Measurements from ENCODE around the gene POPDC3.

The POPDC3 gene

GRCh38 chr6:105199711-105200110, 19.9 kb upstream of the POPDC3 start:
- TF ChIP-seq, protein P1, sequence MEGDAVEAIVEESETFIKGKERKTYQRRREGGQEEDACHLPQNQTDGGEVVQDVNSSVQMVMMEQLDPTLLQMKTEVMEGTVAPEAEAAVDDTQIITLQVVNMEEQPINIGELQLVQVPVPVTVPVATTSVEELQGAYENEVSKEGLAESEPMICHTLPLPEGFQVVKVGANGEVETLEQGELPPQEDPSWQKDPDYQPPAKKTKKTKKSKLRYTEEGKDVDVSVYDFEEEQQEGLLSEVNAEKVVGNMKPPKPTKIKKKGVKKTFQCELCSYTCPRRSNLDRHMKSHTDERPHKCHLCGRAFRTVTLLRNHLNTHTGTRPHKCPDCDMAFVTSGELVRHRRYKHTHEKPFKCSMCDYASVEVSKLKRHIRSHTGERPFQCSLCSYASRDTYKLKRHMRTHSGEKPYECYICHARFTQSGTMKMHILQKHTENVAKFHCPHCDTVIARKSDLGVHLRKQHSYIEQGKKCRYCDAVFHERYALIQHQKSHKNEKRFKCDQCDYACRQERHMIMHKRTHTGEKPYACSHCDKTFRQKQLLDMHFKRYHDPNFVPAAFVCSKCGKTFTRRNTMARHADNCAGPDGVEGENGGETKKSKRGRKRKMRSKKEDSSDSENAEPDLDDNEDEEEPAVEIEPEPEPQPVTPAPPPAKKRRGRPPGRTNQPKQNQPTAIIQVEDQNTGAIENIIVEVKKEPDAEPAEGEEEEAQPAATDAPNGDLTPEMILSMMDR (IDR thresholded peaks at IDR 0.05; ENCODE audit: control insufficient read depth, insufficient read depth, low read depth, low read length, missing control alignments): no peak
- H3K4me3 ChIP-seq (ENCODE audit: control insufficient read depth, low read depth, low read length): no peak overlapping the region
- DNase-seq (ENCODE audit: low read depth): no peak

DNA sequence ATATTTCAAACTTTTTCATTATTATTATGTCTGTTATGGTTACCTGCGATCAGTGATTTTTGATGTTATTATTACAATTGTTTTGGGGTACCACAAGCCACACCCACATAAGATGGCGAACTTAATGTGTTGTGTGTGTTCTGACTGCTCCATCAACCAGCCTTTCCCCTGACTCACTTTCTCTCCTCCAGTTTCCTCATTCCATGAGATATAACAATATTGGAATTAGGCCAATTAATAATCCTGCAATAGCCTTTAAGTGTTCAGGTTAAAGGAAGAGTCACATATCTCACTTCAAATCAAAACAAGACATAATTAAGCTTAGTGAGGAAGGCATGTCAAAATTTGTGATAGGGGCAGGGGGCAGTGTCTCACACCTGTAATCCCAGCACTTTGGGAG, 16.3 kb upstream of the POPDC3 start:
- H3K4me3 ChIP-seq (ENCODE audit: control insufficient read depth, low read depth, low read length): no peak overlapping the region
- no peak for DNase-seq (ENCODE audit: low read depth)
- TF ChIP-seq, protein P1 (IDR thresholded peaks at IDR 0.05; ENCODE audit: control insufficient read depth, insufficient read depth, low read depth, low read length, missing control alignments): no peak

DNA sequence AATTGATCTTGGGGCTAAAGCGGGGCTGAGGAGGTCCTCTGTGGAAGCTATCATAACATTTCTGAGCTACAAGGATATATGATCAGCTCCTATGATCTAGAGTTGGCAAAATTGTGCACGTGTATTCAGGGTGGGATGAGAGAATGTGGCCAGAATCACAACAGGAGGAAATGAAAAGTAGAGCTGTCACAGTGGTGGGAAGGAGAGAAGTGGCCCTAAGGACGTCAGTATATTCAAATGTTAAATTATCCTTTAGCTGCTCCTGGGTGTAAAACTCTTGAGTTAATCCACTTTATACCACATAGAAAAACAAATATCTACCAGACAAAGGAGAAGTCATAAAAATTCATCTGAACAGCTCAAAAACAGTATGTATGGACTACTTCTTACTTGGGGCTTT, 14.8 kb upstream of the POPDC3 start:
- H3K4me3 ChIP-seq (ENCODE audit: control insufficient read depth, low read depth, low read length): no peak overlapping the region
- DNase-seq (ENCODE audit: low read depth): no peak
- TF ChIP-seq, protein P1 (IDR thresholded peaks at IDR 0.05; ENCODE audit: control insufficient read depth, insufficient read depth, low read depth, low read length, missing control alignments): no peak

GRCh38 chr6:105194106-105194505, 14.3 kb upstream of the POPDC3 start:
- DNase-seq (ENCODE audit: low read depth): no peak

GRCh38 chr6:105193647-105194046, 13.8 kb upstream of the POPDC3 start:
- peak; percentile 71 for DNase-seq (ENCODE audit: low read depth)
- TF ChIP-seq, protein P1 (IDR thresholded peaks at IDR 0.05; ENCODE audit: control insufficient read depth, insufficient read depth, low read depth, low read length, missing control alignments): no peak
- no peak overlapping the region for H3K4me3 ChIP-seq (ENCODE audit: control insufficient read depth, low read depth, low read length)

More at GRCh38 chr6:105194106-105194505, 14.3 kb upstream of the POPDC3 start:
- TF ChIP-seq, protein P1 (IDR thresholded peaks at IDR 0.05; ENCODE audit: control insufficient read depth, insufficient read depth, low read depth, low read length, missing control alignments): no peak
- no peak overlapping the region for H3K4me3 ChIP-seq (ENCODE audit: control insufficient read depth, low read depth, low read length)

GRCh38 chr6:105192707-105193465, 13.1 kb upstream of the POPDC3 start:
- no peak overlapping the region for H3K4me3 ChIP-seq (ENCODE audit: control insufficient read depth, low read depth, low read length)
- TF ChIP-seq, protein P1 (IDR thresholded peaks at IDR 0.05; ENCODE audit: control insufficient read depth, insufficient read depth, low read depth, low read length, missing control alignments): no peak
- DNase-seq (ENCODE audit: low read depth): peak; percentile 75

Measured in AG09309 (cell line).